CD4-positive, alpha-beta memory T cell (primary cell): ENCODE data around the gene AKT1S1. TPM values are rescaled to one million over a fixed set of nuclear protein-coding genes. Genes with fewer than 3 reads are reported as not detected.

Source experiments
- CTCF ChIA-PET: fragments of 350-600 bp; sonication (Branson Sonifier 250); formaldehyde crosslinking; loops from one replicate; lab custom pipeline; 2021; ENCODE audit warnings: inconsistent platforms; ENCODE audit not compliant: partially characterized antibody; lab: Charles Lee
- POLR2A ChIA-PET: fragments of 350-600 bp; sonication (Branson Sonifier 250); formaldehyde crosslinking; loops from one replicate; lab custom pipeline; 2021; ENCODE audit not compliant: partially characterized antibody; lab: Charles Lee
- DNase-seq, 5 donors: peaks; one replicate each; pipeline versions ENCODE4 v3.0.0 to v3.0.0-alpha.2; 2020 to 2022; ENCODE audit warnings: mixed read lengths in 1 of 5
- H3K27ac ChIP-seq: one replicate; pipeline ENCODE4 v1.7.0; 2013; ENCODE audit warnings: low read depth, low read length
- H3K27me3 ChIP-seq: 2 replicates; pipeline ENCODE4 v1.7.0; 2013; ENCODE audit warnings: mild to moderate bottlenecking, low read length, moderate library complexity; ENCODE audit not compliant: insufficient read depth
- H3K36me3 ChIP-seq: 2 replicates; pipeline ENCODE4 v1.7.0; 2013; ENCODE audit warnings: mild to moderate bottlenecking, low read length, moderate library complexity; ENCODE audit not compliant: insufficient read depth
- H3K4me1 ChIP-seq: 2 replicates; pipeline ENCODE4 v1.7.0; 2013; ENCODE audit warnings: mild to moderate bottlenecking, low read length, moderate library complexity; ENCODE audit not compliant: insufficient read depth
- H3K4me3 ChIP-seq, 2 donors: one replicate each; pipeline ENCODE4 v1.7.0; 2013; ENCODE audit warnings: low read length in 2 of 2, mild to moderate bottlenecking in 1 of 2
- H3K9me3 ChIP-seq, 2 donors: one replicate each; pipeline ENCODE4 v1.7.0; 2013; ENCODE audit warnings: low read length in 2 of 2, control low read depth in 1 of 2; ENCODE audit not compliant: control insufficient read depth in 1 of 2
- H3K27ac Mint-ChIP-seq, 7 donors: one replicate each; pipeline ENCODE4 v1.8.0; 2020 to 2021; ENCODE audit warnings: mixed read lengths in 7 of 7, mild to moderate bottlenecking in 6 of 7, inconsistent platforms in 3 of 7, moderate library complexity in 3 of 7
- H3K27me3 Mint-ChIP-seq, 2 donors: one replicate each; pipeline ENCODE4 v1.8.0; 2020 to 2021; ENCODE audit warnings: mixed read lengths in 2 of 2
- H3K36me3 Mint-ChIP-seq, 2 donors: one replicate each; pipeline ENCODE4 v1.8.0; 2020 to 2021; ENCODE audit warnings: mixed read lengths in 2 of 2, inconsistent platforms in 1 of 2, mild to moderate bottlenecking in 1 of 2
- H3K4me1 Mint-ChIP-seq, 4 donors: one replicate each; pipeline ENCODE4 v1.8.0; 2020 to 2021; ENCODE audit warnings: mixed read lengths in 4 of 4, mild to moderate bottlenecking in 1 of 4
- H3K4me3 Mint-ChIP-seq, 8 donors: one replicate each; pipeline ENCODE4 v1.8.0; 2020 to 2021; ENCODE audit warnings: mixed read lengths in 8 of 8, mild to moderate bottlenecking in 7 of 8, moderate library complexity in 6 of 8, inconsistent platforms in 3 of 8
- H3K9me3 Mint-ChIP-seq, 8 donors: one replicate each; pipeline ENCODE4 v1.8.0; 2020 to 2021; ENCODE audit warnings: mixed read lengths in 8 of 8, mild to moderate bottlenecking in 5 of 8, inconsistent platforms in 3 of 8, moderate library complexity in 1 of 8
- intact Hi-C: fragments of 100-400 bp; cut with micrococcal nuclease; formaldehyde crosslinking; loops from one replicate; pipeline ENCODE4 v1.15.1; 2023
- polyA plus RNA-seq, 2 donors: library from polyadenylated mRNA; unstranded; fragments of 300-500 nt; fragmentation: Illumina TruSeq; gene quantifications; one replicate each; pipeline ENCODE4 v1.2.3, GENCODE V29; 2021
- total RNA-seq, 2 experiments: library from RNA; stranded (reverse); gene quantifications; one replicate each; pipeline ENCODE4 v1.2.3, GENCODE V29; 2021

The AKT1S1 gene
- total and polyA plus RNA-seq, 4 experiments from 2014 or later: 2.5 to 20.2 (median 12.2) TPM

DNA sequence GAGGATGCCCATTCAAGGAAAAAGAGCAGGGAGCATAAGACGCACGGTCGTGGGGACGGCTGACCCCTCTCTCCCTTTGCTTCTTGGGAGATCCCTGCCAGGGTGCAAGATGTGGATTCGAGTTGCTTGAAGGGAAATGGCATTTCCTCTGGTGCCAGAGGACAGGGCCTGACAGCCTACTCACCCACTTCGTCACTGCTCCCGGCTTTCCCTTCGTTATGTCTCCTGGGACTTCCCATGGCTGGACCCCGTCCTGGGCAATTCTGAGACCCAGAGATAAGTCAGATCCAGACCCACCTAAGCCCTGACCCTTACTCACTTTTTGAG is 1.6 kb upstream of the AKT1S1 start:
- POLR2A ChIA-PET: interaction anchor here (1.4 to 5.4 kb wide), 6 partner anchors 11 to 66 kb away, joined by 8 to 73 read pairs (median 42); partner anchors contain the start of genes ATF5, FUZ, NUP62 and PNKP
- peaks cover 14 to 44% (median 18%) of the 10 kb centered on the region in 4 donors for H3K4me1 Mint-ChIP-seq
- H3K4me3 Mint-ChIP-seq: no peak overlapping the region
- H3K27me3 Mint-ChIP-seq: no peaks in the 10 kb centered on the region
- peaks cover 29% of the 10 kb centered on the region for H3K4me1 ChIP-seq
- no peaks in the 10 kb centered on the region for H3K27me3 ChIP-seq
- intact Hi-C loops: loop anchor here (5.0 kb wide), 2 partner anchors 161 to 201 kb away; partner anchors contain the start of gene PRMT1
- peaks cover 44% of the 10 kb centered on the region for H3K36me3 ChIP-seq
- H3K36me3 Mint-ChIP-seq: peaks cover 20 to 24% of the 10 kb centered on the region in 2 donors
- no peak overlapping the region for H3K4me3 ChIP-seq
- H3K27ac ChIP-seq: peak overlapping the region; percentile 95
- H3K9me3 ChIP-seq: no peaks in the 10 kb centered on the region
- CTCF ChIA-PET: no interaction called here
- H3K27ac Mint-ChIP-seq: peak overlapping the region in 2 of 7 donors; percentile 17 to 83
- DNase-seq: no peak
- H3K9me3 Mint-ChIP-seq: no peaks in the 10 kb centered on the region

DNA sequence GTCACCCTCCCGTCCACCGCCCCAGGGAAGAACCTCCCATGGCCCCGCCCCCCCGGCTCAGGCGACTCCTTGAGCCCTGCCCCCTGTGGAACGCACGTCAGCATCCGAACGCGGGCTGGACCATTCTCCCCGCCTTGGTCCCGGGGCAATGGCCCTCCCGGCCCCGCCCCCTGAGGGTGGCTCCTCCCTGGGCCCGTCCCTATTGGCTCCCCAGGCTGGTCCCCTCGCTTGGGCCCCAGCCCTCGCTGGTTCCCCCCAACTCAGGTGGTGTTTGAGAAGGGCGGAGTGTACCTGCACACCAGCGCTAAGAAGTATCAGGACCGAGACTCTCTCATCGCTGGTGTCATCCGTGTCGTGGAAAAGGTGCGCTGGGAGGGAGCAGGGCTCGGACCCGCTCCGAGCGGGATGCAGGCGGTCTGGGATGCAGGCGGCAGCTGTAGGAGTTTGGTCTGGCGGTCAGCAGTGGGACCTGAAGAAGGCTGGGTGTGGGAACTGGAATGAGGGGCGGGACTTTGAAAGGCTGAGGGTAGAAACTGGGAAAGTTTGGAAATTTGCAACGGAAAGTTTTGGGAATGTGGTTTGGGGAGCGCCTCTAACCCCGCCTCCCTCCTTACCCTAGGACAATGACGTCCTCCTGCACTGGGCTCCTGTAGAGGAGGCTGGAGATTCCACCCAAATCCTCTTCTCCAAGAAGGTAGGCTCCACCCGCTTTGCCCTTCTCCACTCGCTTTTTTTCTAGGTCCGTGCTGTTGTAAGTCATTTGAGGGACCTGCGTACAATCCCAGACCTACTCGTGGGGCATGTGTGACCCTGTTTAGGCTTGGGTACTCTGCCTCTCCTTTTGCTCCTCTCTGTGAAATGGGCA is 956 bp upstream of the AKT1S1 start:
- DNase-seq: peak; percentile 98 to 99 (median 98)
- intact Hi-C loops: loop anchor here (1.0 to 5.0 kb wide), 13 partner anchors 9 to 381 kb away; partner anchors contain the start of genes ATF5, FUZ, IL4I1 and NUP62
- H3K4me1 ChIP-seq: peaks cover 29% of the 10 kb centered on the region
- Mint-ChIP-seq H3K9me3 (no peaks in the 10 kb centered on the region), H3K4me1 (peaks cover 14 to 44% (median 18%) of the 10 kb centered on the region in 4 donors), H3K4me3 (no peak overlapping the region), H3K36me3 (peaks cover 16 to 18% of the 10 kb centered on the region in 2 donors), H3K27ac (no peak overlapping the region), H3K27me3 (no peaks in the 10 kb centered on the region)
- ChIA-PET CTCF (no interaction called here), POLR2A (interaction anchor here (0.7 to 5.4 kb wide), 23 partner anchors 10 to 1628 kb away, joined by 3 to 73 read pairs (median 10); partner anchors contain the start of genes AP2A1, ATF5, BCL2L12 and FUZ)
- H3K4me3 ChIP-seq: peak overlapping the region; percentile 95 to 97
- peak overlapping the region; percentile 95 for H3K27ac ChIP-seq
- peaks cover 38% of the 10 kb centered on the region for H3K36me3 ChIP-seq
- no peaks in the 10 kb centered on the region for H3K27me3 ChIP-seq
- H3K9me3 ChIP-seq: no peaks in the 10 kb centered on the region

DNA sequence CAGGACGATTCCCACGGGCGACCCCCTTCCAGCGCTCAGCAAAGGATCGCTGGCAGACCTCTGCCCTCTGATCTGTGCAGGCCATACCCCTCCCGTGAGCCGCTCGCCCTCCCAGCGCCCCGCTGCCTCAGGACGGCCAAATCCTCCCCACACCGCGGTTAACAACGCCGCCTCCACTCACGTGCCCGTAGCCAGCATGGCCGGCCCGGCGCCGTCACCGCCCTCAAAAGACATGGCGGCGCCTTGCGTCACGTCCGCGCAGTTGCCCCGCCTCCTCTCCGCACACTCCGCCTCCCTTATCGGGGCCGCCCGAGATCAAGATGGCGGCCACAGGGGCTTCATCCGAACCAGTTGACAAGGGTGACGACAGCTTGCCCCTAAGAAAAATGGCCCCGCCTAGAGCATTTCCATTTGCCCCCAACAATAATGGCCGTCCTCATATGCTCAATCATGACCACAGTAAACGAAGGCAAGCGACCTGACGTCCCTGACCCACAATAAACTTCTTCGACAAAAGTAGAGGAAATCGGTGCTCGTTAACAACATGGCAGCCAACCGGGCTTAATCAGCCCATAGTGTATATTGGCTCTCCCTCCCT is 634 bp downstream of the AKT1S1 start:
- no peaks in the 10 kb centered on the region for H3K27me3 Mint-ChIP-seq
- H3K36me3 Mint-ChIP-seq: peaks cover 10 to 16% of the 10 kb centered on the region in 2 donors
- H3K4me3 Mint-ChIP-seq: no peak overlapping the region
- POLR2A ChIA-PET: interaction anchor here (0.9 to 5.4 kb wide), 29 partner anchors 9 to 1627 kb away, joined by 3 to 73 read pairs (median 8); partner anchors contain the start of genes AP2A1, ATF5, BCL2L12 and FUZ
- Histone ChIP-seq H3K36me3 (peaks cover 22% of the 10 kb centered on the region), H3K4me1 (peaks cover 29% of the 10 kb centered on the region), H3K27ac (peak overlapping the region; percentile 95), H3K9me3 (no peaks in the 10 kb centered on the region), H3K27me3 (no peaks in the 10 kb centered on the region), H3K4me3 (peak overlapping the region; percentile 97 to 98)
- H3K4me1 Mint-ChIP-seq: peaks cover 14 to 46% (median 21%) of the 10 kb centered on the region in 4 donors
- peaks cover 0 to 2% (median 0%) of the 10 kb centered on the region in 8 donors for H3K9me3 Mint-ChIP-seq
- DNase-seq: peak; percentile 99
- intact Hi-C loops: loop anchor here (1.0 to 5.0 kb wide), 13 partner anchors 7 to 380 kb away; partner anchors contain the start of genes ATF5, FUZ, IL4I1 and NUP62
- H3K27ac Mint-ChIP-seq: no peak overlapping the region
- CTCF ChIA-PET: interaction anchor here (0.9 to 1.6 kb wide), 3 partner anchors 9 to 159 kb away, joined by 3 to 4 read pairs (median 3); partner anchors contain the start of gene PNKP

DNA sequence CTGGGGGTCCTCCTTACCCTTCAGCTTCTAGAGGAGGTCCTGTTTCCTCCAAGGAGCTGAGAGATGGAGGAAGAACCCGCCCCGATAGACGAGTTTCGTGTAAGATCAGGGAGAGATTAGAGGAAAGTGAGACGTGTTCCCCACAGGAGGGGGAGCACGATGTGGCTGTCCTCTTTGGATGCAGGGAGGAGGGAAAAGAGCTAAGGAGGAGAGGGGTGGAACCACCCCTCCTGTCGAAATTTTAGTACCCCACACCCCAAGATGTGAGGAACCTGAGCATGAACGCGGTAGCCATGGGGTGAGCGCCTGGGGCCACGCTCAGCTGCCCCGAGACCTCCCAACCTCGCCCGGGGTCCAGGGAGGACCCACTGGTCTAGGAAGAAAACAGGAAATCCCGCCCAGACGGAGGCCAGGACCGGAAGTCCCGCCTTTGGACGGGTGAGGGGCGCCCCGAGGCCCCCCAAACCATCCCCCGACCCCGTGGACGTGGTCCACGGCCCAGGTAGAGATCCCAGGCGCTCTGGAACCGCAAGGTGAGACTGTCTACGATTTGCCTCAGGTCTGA is 1.2 kb downstream of the AKT1S1 start:
- no peak overlapping the region for H3K4me3 Mint-ChIP-seq
- H3K4me1 ChIP-seq: peaks cover 31% of the 10 kb centered on the region
- no peaks in the 10 kb centered on the region for H3K27me3 Mint-ChIP-seq
- peak overlapping the region; percentile 95 for H3K27ac ChIP-seq
- H3K27me3 ChIP-seq: no peaks in the 10 kb centered on the region
- H3K36me3 Mint-ChIP-seq: peaks cover 10 to 16% of the 10 kb centered on the region in 2 donors
- peak overlapping the region; percentile 97 to 98 for H3K4me3 ChIP-seq
- no peaks in the 10 kb centered on the region for H3K9me3 ChIP-seq
- peaks cover 0 to 2% (median 0%) of the 10 kb centered on the region in 8 donors for H3K9me3 Mint-ChIP-seq
- H3K4me1 Mint-ChIP-seq: peaks cover 14 to 46% (median 21%) of the 10 kb centered on the region in 4 donors
- intact Hi-C loops: loop anchor here (2.0 to 5.0 kb wide), 5 partner anchors 21 to 379 kb away; partner anchors contain the start of genes IL4I1, PRMT1, PRR12 and RPS11
- H3K27ac Mint-ChIP-seq: no peak overlapping the region
- ChIA-PET CTCF (interaction anchor here (1.1 to 1.6 kb wide), 2 partner anchors 16 to 158 kb away, joined by 3 read pairs; no protein-coding TSS in a partner anchor), POLR2A (interaction anchor here (1.0 to 5.4 kb wide), 20 partner anchors 8 to 1543 kb away, joined by 3 to 73 read pairs (median 12); partner anchors contain the start of genes AP2A1, ATF5, BCL2L12 and FUZ)
- DNase-seq: peak in 1 of 5 donors; percentile 58
- peaks cover 17% of the 10 kb centered on the region for H3K36me3 ChIP-seq

DNA sequence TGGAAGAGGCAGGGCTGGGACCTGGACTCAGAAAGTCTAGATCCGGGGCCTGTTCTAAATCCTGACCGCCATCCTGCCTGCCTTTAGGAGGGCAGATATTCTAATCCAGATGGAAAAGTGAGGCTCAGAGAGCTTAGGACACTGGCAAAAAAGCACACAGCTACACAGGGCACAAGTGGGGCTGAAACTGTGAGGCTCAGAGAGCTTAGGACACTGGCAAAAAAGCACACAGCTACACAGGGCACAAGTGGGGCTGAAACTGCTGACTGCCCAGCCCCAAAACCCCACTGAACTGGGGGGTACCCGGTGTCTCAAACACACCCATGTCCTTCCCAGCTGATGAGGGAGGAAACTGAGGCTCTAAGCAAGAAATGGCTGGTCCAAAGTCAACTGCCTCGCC is 2.0 kb downstream of the AKT1S1 start:
- peaks cover 10 to 12% of the 10 kb centered on the region in 2 donors for H3K36me3 Mint-ChIP-seq
- H3K4me1 Mint-ChIP-seq: peaks cover 16 to 51% (median 25%) of the 10 kb centered on the region in 4 donors
- DNase-seq: no peak
- ChIA-PET POLR2A (interaction anchor here (1.1 to 5.4 kb wide), 12 partner anchors 7 to 380 kb away, joined by 3 to 73 read pairs (median 32); partner anchors contain the start of genes AP2A1, ATF5, FUZ and IL4I1), CTCF (no interaction called here)
- H3K4me3 ChIP-seq: no peak overlapping the region
- H3K27me3 ChIP-seq: no peaks in the 10 kb centered on the region
- H3K4me1 ChIP-seq: peaks cover 38% of the 10 kb centered on the region
- H3K4me3 Mint-ChIP-seq: peak overlapping the region in 2 of 8 donors; percentile 53 to 54
- intact Hi-C loops: loop anchor here (5.0 kb wide), 2 partner anchors 158 to 198 kb away; partner anchors contain the start of gene PRMT1
- H3K36me3 ChIP-seq: peaks cover 9% of the 10 kb centered on the region
- no peaks in the 10 kb centered on the region for H3K27me3 Mint-ChIP-seq
- peaks cover 0 to 2% (median 0%) of the 10 kb centered on the region in 8 donors for H3K9me3 Mint-ChIP-seq
- H3K27ac Mint-ChIP-seq: peak overlapping the region in 3 of 7 donors; percentile 70 to 90 (median 80)
- H3K27ac ChIP-seq: peak overlapping the region; percentile 95
- H3K9me3 ChIP-seq: no peaks in the 10 kb centered on the region

DNA sequence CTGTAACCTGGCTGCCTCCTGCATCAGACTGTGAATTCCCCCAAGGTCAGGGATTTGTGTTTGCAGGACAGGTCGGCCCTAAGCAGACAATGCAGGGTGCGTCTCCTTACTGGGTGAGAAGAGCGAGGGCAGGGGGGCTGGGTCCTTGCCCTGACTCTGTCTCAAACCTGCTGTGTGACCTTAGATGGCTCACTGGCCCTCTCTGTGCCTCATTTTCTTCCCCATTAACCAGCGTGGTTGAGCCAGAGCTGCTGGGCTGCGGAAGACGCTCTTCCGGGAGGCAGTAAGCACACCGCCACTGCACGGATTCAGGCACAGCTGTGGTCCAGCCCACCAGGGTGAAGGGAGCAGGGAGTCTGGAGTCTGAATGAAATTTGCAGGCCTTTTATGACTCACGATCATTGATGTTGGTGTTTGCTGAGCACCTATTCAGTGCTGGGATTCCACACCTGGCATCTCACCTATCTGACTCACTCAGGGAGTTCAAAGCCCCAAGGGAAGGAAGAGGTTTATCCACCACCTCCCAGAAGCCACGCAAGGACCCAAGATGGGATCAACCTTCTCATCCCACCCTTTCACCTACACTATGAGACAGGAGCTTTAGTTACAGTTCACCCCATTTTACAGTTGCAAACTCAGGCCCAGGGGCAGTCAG is 2.5 kb downstream of the AKT1S1 start:
- peaks cover 0 to 2% (median 0%) of the 10 kb centered on the region in 8 donors for H3K9me3 Mint-ChIP-seq
- Histone ChIP-seq H3K4me1 (peaks cover 43% of the 10 kb centered on the region), H3K27me3 (no peaks in the 10 kb centered on the region), H3K4me3 (no peak overlapping the region), H3K9me3 (no peaks in the 10 kb centered on the region), H3K36me3 (peaks cover 7% of the 10 kb centered on the region), H3K27ac (no peak overlapping the region)
- H3K4me3 Mint-ChIP-seq: peak overlapping the region in 7 of 8 donors; percentile 17 to 59 (median 40)
- peak overlapping the region in 4 of 7 donors; percentile 23 to 90 (median 75) for H3K27ac Mint-ChIP-seq
- H3K4me1 Mint-ChIP-seq: peaks cover 16 to 50% (median 27%) of the 10 kb centered on the region in 4 donors
- ChIA-PET CTCF (no interaction called here), POLR2A (interaction anchor here (3.3 to 5.4 kb wide), 4 partner anchors 25 to 65 kb away, joined by 12 to 60 read pairs (median 36); partner anchors contain the start of genes FUZ, MED25 and PTOV1)
- DNase-seq: no peak
- peaks cover 10 to 12% of the 10 kb centered on the region in 2 donors for H3K36me3 Mint-ChIP-seq
- H3K27me3 Mint-ChIP-seq: no peaks in the 10 kb centered on the region
- intact Hi-C loops: loop anchor here (5.0 kb wide), 2 partner anchors 157 to 197 kb away; partner anchors contain the start of gene PRMT1
